Cortex of kidney (tissue), 1 donor: ENCODE results near the gene HTR1E.
"Not testable (repeated sequence)": the region's sequence is repeated elsewhere in the genome, so short reads cannot be mapped to it uniquely, and the experiment has no call there.

Source experiments
- DNase-seq: peaks from one replicate; lab custom pipeline; 2025; lab: John Stamatoyannopoulos, UW

The HTR1E gene, protein sequence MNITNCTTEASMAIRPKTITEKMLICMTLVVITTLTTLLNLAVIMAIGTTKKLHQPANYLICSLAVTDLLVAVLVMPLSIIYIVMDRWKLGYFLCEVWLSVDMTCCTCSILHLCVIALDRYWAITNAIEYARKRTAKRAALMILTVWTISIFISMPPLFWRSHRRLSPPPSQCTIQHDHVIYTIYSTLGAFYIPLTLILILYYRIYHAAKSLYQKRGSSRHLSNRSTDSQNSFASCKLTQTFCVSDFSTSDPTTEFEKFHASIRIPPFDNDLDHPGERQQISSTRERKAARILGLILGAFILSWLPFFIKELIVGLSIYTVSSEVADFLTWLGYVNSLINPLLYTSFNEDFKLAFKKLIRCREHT

DNA sequence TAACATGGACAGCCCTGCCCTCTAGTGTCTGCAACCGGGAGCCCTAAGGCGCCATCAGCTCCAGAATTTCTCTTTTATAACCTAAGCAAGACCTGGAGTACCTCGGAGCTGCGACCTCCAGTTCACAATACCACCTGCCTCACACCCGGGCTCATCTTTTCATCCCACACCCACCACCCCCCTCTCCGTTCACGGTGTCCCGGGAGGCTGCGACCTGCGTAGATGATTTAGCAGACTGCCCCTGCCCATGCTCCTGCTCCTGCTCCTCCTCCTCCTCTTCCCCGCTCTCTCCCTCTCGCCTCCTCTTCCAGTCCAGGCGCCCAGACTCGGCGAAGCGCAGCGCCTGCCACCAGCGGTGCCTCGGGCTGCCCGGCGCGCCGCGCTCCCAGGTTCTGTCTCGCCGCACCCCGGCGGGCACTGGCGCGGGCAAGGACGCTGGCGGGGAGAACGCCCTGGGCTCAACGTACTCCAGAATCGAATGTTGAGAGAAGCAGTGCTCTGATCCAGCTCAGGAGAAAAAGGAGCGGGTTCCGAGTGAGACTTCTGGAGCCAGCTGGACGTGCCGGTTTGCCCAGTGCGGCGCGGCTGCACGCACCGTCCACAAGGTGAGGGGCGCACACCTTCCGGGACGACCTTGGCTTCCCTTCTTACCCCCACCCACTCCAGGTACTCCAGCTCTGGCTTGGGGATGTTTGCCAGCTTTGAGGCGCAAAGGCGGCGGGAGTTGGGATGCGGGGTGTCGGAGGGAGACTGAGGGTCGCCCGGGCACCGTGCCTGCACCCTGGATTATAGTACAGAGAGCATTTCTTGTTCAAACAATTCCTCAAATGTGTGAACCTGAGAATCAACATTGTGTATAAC is at the start of gene HTR1E:
TSS of gene HTR1E (plus strand) at position 310 of the 861 bp plus-strand sequence. CDS start 77,807 bp downstream, outside the sequence.
- no peak for DNase-seq

DNA sequence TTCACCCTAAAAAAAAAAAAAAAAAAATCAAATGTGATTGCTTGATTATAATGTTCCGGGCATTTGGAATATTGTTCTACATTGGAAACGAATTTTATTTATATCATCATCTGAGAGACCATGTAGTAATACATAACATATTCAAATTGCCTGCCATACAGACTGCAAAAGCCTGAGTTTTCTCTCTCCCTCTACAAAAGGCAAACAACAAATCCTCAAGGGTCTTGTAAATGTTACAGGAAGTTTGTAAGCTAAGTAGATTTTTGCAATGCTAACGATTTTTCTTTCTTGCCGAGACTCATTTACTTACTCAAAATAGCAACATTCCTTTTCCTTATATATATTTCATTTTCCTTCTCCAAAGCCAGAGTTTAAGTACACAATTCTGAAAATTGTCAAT is 49.0 kb upstream of the HTR1E start:
- no peak for DNase-seq

DNA sequence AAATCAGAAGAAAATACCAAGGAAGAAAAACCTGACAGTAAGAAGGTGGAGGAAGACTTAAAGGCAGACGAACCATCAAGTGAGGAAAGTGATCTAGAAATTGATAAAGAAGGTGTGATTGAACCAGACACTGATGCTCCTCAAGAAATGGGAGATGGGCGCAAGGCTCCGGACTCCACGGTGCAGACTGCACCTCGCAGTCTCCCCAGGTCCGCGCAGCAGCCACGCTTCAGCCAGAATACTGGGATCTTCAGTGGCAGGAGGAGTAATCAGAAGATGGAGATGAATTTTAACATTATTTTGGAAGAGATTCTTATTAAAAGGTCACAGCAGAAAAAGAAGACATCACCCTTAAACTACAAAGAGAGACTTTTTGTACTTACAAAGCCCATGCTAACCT is 40.1 kb upstream of the HTR1E start:
- DNase-seq: not testable (repeated sequence)

DNA sequence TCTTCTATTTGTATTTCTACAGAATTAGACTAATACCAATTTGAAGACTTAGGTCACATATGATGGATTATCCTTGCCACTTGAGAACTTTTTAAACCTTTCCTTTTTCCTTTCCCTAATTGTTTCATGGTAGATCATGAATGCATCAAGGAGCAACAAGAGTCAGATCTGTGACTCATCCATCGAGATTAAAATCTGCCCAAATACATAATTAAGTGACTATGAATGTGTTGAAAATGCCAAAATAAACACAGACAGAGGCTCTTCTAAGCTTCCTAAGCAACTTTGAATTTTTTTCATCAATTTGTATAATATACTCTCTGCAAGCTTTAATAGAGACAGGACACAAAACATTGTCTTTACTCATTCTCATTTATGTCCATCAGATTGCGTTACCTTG is 23.5 kb upstream of the HTR1E start:
- no peak for DNase-seq

DNA sequence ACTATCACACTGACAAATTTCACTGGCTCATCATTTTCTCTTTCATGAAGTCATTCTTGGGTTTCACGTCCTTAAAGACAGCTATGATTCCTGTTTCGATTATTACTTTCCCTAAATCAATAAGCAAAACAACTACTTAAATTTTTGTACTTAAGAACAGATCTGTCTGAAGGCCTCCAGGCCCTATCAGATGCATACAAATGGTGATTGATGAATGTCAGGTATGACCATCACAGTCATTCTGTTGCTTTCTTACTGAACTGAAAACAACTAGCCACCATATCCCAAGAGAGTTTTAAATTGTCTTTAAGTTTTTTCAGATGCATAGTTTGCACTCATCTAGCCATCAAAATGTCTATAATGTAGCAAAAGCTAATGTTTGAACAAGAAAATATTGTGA is 20.9 kb upstream of the HTR1E start:
- DNase-seq: no peak

DNA sequence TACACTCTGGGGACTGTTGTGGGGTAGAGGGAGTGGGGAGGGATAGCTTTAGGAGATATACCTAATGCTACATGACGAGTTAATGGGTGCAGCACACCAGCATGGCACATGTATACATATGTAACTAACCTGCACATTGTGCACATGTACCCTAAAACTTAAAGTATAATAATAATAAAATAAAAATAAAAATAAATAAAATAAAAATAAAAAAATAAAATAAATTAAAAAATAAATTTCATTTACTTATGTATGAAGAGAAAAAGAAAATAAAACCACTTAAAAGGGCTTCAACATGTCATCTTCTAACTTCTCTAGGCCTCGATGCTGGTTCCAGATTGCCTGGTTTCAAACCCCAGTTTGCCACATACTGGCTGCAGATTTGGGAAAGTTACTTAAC is 10.2 kb upstream of the HTR1E start:
- DNase-seq: not testable (repeated sequence)

DNA sequence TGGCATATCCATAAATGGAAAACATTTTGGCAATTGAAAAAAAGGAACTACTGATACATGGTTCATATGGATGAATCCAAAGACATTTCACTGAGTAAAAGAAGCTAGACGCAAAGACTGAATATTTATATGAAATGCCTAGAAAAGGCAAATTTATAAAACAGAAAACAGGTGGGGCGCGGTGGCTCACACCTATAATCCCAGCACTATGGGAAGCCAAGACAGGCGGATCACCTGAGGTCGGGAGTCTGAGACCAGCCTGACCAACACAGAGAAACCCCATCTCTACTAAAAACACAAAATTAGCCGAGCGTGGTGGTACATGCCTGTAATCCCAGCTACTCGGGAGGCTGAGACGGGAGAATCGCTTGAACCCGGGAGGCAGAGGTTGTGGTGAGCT is 9.5 kb upstream of the HTR1E start:
- not testable (repeated sequence) for DNase-seq

DNA sequence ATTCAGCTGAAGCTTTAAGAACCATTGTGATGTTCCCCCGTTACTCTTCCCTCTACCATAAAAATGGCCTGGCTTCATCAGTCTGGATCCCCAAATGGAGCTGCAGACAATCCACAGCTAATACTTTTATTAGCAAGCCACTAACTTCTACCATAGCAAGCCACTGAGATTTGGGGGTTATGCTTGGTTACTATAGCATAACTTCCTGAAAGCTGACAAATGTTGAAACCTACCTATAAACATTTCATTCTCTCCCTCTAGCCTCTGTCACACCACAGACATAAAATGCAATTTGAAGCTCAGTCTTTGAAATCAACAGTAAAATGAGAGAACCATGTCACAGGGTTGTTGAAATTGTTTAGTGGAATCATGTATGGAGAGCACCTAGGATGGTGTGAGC is 3.0 kb upstream of the HTR1E start:
- no peak for DNase-seq

DNA sequence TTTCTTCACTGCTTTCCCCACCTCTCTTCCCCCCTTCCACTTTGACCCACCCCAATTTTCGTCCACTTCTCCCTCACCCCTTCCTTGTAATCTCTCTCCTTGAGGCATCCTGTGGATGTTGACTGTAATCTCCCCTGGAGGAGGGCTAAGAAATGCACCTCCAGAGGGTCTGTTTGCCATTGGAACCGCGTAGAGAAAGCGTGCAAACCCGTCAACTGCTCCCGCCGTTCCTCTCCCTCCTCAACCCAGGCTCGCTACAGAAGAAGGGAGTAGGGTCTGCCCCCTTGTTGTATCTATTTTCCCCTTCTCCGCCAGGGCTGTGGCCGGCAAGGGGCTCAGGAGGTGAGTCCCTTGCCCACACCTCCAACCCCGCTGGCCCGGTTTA is 502 bp upstream of the HTR1E start:
- no peak for DNase-seq

DNA sequence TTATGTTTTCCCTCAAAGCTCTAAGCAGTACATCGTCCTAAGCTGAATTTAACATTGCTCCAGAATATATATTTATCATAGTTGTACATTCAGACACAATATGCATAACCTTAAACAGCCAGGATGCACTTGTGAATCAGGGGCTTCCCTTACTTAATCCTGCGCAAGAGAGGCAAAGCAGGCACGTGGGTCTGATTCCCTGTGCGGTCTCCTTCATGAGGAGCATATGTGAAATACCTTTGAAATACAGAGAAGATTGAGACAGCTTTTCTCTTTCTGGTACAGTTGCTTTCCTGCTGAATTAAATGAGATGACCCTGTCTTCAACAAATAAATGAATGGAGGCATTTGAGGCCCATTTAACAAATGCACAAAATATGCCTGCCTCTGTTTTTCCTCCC is 1.5 kb downstream of the HTR1E start:
- DNase-seq: no peak

DNA sequence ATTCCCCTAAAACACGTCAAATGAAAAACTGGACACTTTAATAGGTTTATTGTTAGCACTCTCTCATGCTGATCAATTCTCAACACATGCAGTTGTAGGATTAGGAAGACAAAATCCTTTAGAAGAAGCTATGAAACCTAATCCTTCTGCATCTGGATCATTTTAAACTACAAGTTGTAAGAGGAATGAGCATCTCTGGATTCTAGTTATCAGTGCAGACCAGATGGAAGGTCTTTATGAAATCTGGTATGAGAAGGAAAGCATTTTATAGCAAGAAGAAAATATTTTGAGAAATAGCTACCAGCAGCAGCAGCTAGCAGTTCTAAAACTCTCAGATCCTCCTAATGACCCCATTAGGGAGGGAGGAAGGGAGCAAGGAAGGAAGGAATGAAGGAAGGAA is 4.1 kb downstream of the HTR1E start:
- no peak for DNase-seq

DNA sequence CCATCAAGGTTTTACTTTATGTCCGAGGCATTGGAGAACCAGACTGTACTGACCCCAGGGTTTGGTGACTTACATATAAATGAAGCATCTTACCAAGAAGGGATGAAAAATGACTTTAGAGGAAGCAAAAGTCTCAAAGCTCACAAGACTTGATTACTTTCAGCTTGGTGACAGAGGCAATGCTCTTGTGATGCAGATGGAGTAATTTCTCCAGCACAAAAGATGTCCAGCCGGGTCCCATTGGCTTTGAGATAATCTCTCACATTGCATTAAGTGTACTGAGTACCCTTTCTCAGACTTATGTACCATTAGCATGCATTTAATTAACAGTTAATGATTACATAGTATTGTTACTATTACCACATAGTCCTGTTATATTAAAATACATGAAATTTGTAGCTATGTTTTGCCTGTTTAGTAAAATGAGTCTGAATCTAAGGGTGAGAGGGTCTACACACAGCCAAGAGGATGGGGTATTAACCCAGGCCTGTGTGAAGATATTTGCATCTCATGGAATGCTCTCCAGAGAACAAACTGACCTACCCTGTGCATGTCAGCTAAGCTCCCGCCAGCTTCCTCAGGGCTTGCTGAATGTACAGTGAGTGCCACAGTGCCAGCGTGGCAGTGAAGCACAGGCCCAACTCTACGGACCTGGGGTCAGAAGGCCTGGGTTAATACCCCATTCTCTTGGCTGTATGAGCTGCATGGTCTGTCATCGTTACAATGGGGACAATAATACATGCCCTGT is 5.6 kb downstream of the HTR1E start:
- no peak for DNase-seq

DNA sequence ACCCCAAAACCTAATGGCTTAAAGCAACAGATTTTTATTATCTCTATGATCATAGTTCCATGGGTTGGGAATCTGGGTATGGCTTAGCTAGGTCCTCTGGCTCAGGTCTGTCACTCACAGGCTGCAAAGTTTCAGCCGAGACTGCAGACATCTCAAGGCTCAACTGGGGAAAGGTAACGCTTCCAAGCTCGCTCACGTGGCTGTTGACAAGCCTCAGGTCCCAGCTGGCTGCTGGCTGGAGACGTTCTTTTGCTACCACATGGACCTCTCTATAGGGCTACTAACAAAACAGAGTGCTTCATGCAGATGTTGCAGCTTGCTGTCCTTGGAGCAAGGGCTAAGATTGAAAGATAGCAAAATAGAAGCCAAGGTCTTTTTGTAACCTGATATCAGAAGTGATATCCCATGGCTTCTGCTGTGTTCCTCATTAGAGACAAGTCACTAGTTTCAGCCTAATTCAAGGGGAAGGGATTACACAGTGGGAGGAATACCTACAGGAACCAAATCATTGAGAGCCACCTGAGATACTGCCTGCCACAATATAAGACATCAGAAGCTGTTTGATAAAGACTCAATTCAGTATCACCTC is 6.6 kb downstream of the HTR1E start:
- DNase-seq: no peak

DNA sequence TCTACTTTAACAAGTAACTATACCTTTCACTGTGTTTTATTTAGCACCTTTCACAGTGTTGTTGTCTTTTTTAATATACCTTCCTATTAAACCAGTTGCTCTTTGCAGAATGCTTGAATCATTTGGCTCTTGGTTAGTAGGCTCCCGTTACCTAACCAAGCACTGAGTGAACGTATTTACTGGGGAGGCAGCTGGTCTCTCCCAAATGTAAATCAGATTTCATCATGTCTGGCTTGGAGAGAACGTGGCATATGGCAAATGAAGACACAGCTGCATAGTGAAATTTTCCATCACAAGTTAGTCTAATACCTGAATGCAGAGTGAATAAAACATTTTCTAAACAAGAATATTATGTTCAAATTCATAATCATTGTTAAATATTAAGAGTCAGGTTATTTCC is 12.4 kb downstream of the HTR1E start:
- no peak for DNase-seq

DNA sequence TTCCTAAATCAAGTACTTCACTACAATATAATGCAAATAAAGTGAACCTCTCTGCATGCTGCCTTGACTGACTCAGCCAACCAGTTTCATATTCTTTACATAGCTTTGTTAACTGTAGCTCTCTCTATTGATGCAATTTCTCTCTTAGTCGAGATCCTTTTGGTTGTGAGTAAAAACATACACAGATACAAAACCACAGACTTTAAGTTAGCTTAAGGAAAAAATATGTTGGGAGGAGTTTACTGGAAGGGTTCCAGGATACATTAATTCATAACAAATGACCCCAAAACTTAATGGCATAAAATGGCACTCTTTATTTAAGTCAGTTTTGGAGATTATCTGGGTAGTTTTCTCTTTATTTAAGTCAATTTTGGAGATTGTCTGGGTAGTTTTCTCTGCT is 15.7 kb downstream of the HTR1E start:
- DNase-seq: no peak

DNA sequence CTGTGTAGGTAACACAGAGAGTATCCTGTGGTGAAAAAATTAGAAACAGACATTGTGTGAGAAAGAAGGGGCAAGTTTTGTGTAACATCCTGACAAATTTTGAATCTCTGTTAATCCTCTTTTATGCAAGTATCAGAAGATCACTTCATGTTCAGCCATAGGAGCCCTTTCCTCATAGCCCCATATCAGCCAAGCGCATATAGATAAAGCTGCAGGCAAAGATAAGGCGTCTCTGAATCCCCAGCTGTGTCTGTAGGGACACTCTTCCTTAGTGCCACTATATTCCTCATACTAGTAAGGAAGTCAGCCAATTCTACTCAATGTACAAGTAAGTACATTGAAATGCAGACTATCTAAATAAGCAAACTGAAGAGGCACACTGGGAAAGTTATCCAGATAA is 22.3 kb downstream of the HTR1E start:
- DNase-seq: no peak

DNA sequence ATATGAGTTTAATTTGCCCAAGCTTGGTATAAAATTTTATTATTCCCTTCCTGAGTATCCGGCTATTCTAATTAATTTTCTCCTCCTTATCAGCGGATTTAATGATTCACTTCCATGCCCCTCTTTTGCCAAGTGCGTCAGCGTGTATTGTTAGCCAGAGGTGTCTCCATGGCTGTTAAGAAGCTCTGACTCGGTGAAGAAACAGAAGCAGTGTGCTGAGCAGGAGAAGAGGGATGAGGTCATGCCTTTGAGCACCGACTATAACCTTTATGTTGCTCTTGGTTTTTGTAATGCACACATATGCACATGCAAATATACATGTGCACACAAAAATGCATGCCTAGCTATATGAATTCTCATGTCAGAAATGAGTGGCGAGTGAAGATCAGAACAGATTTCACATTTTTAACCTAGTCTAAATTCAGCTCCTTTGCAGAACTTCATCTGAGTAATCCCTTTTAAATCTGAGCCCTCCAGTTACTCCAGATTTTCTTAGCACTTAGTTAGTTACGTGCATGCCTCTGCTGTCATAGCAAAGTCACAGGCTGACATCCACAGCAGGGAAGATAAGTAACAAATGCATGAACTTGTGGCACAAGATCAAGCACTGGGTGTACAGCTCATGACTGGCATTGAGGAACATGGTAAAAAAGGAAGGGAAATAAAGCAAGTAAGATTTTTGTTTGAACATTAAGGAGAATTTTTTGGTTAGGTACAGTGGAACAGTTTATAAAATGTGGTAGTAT is 24.3 kb downstream of the HTR1E start:
- no peak for DNase-seq

DNA sequence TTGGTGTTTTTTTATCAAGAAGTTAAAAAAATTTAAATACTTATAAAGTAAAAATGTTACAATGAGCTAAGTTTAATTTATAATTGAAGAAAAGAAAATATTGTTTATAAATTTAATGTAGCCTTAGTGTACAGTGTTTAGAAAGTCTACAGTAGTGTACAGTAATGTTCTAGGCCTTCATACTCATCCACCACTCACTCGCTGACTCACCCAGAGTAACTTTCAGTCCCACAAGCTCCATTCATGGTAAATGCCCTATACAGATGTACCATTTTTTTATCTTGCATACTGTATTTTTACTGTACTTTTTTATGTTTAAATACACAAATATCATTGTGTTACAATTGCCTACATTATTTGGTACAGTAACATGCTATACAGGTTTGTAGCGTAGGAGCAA is 26.0 kb downstream of the HTR1E start:
- DNase-seq: no peak

DNA sequence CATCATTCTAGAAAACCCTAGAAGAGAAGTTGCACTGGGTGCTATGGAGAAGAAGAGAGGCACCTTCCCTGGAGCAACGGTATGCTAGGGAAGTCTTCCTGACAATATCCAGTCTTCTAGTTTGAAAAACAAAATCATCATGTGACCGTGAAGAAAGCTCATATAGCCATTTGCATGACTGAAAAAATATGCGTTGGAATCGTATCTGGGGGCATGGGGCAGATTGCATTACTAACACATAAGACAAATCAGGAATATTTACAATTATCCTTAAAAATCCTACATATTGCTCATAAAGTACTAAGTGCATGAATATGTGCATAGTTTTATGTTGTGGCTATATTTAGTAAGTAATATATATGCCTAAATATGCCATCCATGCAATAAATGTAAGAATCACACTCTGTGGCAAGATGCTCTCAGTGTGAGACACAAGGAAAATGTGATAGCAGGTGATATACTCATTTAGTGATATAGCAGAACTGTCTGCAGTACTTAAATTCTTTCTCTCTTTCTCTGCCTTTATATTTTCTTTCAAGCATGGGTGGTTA is 26.8 kb downstream of the HTR1E start:
- no peak for DNase-seq

DNA sequence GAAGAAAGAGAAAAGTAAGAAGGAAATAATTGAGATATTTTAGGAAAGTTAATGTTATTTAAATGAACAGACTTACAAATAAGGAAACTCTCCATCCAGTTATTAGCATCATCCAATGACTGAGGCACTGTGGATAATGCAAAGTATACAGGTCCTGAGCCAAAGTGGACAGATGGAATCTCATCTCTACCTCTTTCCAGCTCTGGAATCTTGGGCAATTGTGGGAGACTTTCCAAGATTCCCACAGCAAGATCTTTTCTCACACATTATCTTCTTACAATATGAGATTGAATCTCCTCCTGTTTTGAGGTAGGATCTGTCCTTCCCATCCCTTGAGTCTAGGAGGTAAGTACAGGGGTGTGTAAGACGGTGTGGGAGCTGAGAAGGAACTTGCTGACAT is 28.9 kb downstream of the HTR1E start:
- no peak for DNase-seq

DNA sequence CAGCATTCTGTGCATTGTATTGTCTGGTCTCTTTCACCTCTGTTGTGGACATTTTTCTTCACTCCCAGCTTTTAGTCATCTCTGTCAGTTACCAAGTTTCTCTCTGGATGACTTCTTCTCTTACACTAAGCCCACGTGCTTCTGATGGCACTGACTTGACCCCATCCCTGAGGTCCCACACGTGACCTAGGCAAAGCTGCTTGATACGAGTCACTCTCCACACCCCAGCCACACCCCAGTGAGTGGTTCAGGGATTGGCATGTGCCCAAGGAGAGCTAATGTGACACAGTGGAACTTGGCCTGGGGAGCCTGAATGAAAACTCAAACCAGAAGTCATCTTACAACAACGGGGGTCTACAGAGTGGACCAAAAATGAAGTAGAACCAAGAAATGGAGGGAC is 32.2 kb downstream of the HTR1E start:
- DNase-seq: no peak
